IMR-90 (cell line): ENCODE results near the gene CHD6. TPM values are rescaled to one million over a fixed set of nuclear protein-coding genes. Genes with fewer than 3 reads are reported as not detected.

ENCODE experiments used
- ATAC-seq: fragments of 200-7000 bp; cut with Tn5 transposase; 2 replicates; pipeline ENCODE4 v1.9.1; 2020; ENCODE audit warnings: low read depth, mild to moderate bottlenecking, moderate library complexity
- BruUV-seq: library from RNA; stranded (reverse); fragments of 400-500 nt; replicated peaks from 2 replicates; lab custom pipeline; 2021; lab: Mats Ljungman, UMichigan
- CTCF ChIA-PET: fragments of 300-600 bp; formaldehyde crosslinking; extraction: SDS; loops from one replicate; lab custom pipeline; 2021; ENCODE audit warnings: antibody characterized with exemption; lab: Yijun Ruan, JAX
- POLR2A ChIA-PET: fragments of 300-600 bp; sonication (Branson Sonifier 250); formaldehyde crosslinking; loops from one replicate; lab custom pipeline; 2022; ENCODE audit warnings: antibody characterized with exemption; ENCODE audit not compliant: unreplicated experiment; lab: Charles Lee
- DNase-seq: peaks from one replicate; pipeline ENCODE4 v3.0.0; 2013
- H2AFZ ChIP-seq: replicated peaks from 2 replicates; pipeline ENCODE3; 2013; ENCODE audit warnings: low read length, mild to moderate bottlenecking; ENCODE audit not compliant: poor library complexity
- H2AK5ac ChIP-seq: 2 replicates; pipeline ENCODE4 v1.6.1; 2013; ENCODE audit warnings: low read depth, low read length, inconsistent platforms
- H2AK9ac ChIP-seq: replicated peaks from 2 replicates; pipeline ENCODE3; 2013; ENCODE audit warnings: mild to moderate bottlenecking, low read depth, low read length, moderate library complexity; ENCODE audit not compliant: poor library complexity
- H2BK120ac ChIP-seq: 2 replicates; pipeline ENCODE4 v1.6.1; 2013; ENCODE audit warnings: low read depth, low read length, inconsistent platforms
- H2BK15ac ChIP-seq: 3 replicates; pipeline ENCODE4 v1.6.1; 2013; ENCODE audit warnings: low read depth, low read length, inconsistent platforms
- H2BK20ac ChIP-seq: 2 replicates; pipeline ENCODE4 v1.6.1; 2013; ENCODE audit warnings: low read depth, mild to moderate bottlenecking, inconsistent platforms, low read length, moderate library complexity
- H2BK5ac ChIP-seq: 2 replicates; pipeline ENCODE4 v1.6.1; 2013; ENCODE audit warnings: mild to moderate bottlenecking, low read depth, low read length, inconsistent platforms; ENCODE audit not compliant: poor library complexity, severe bottlenecking
- H3K14ac ChIP-seq: replicated peaks from 2 replicates; pipeline ENCODE4 v1.6.1; 2013; ENCODE audit warnings: low read depth, low read length, inconsistent platforms
- H3K18ac ChIP-seq: 2 replicates; pipeline ENCODE4 v1.6.1; 2013; ENCODE audit warnings: low read depth, low read length, control low read depth
- H3K23ac ChIP-seq: 2 replicates; pipeline ENCODE4 v1.6.1; 2013; ENCODE audit warnings: low read depth, low read length, inconsistent platforms
- H3K27ac ChIP-seq: 2 replicates; pipeline ENCODE4 v1.5.1; 2013; ENCODE audit warnings: mild to moderate bottlenecking, control low read depth, low read length; ENCODE audit not compliant: insufficient read depth
- H3K27me3 ChIP-seq: 2 replicates; pipeline ENCODE4 v1.6.1; 2013; ENCODE audit warnings: low read length; ENCODE audit not compliant: control insufficient read depth, insufficient read depth
- H3K36me3 ChIP-seq: 2 replicates; pipeline ENCODE4 v1.6.1; 2013; ENCODE audit warnings: low read length, mixed read lengths; ENCODE audit not compliant: control insufficient read depth, insufficient read depth
- H3K4ac ChIP-seq: 2 replicates; pipeline ENCODE4 v1.6.1; 2013; ENCODE audit warnings: low read depth, low read length, inconsistent platforms
- H3K4me1 ChIP-seq: 2 replicates; pipeline ENCODE4 v1.6.1; 2013; ENCODE audit warnings: low read length, mixed read lengths; ENCODE audit not compliant: control insufficient read depth, insufficient read depth
- H3K4me2 ChIP-seq: 2 replicates; pipeline ENCODE4 v1.6.1; 2013; ENCODE audit warnings: low read depth, mild to moderate bottlenecking, control low read depth, low read length, moderate library complexity
- H3K4me3 ChIP-seq: 2 replicates; pipeline ENCODE4 v1.5.1; 2013; ENCODE audit warnings: low read depth, mild to moderate bottlenecking, control low read depth, low read length, moderate library complexity; ENCODE audit not compliant: insufficient read depth
- H3K56ac ChIP-seq: 2 replicates; pipeline ENCODE4 v1.6.1; 2013; ENCODE audit warnings: low read length, inconsistent platforms; ENCODE audit not compliant: insufficient read depth; ENCODE audit errors: extremely low read depth
- H3K79me1 ChIP-seq, 2 experiments: 2 replicates each; pipeline ENCODE4 v1.6.1; 2013; ENCODE audit warnings: low read length in 2 of 2, inconsistent platforms in 1 of 2, low read depth in 1 of 2
- H3K9ac ChIP-seq: 2 replicates; pipeline ENCODE4 v1.6.1; 2013; ENCODE audit warnings: low read depth, low read length, control low read depth
- H3K9me1 ChIP-seq: 2 replicates; pipeline ENCODE4 v1.6.1; 2013; ENCODE audit warnings: low read length, inconsistent platforms; ENCODE audit not compliant: insufficient read depth
- H3K9me3 ChIP-seq: 2 replicates; pipeline ENCODE4 v1.6.1; 2013; ENCODE audit warnings: low read length; ENCODE audit not compliant: control insufficient read depth, insufficient read depth
- H4K20me1 ChIP-seq: 2 replicates; pipeline ENCODE4 v1.6.1; 2013; ENCODE audit warnings: low read length, inconsistent platforms; ENCODE audit not compliant: insufficient read depth
- H4K5ac ChIP-seq: 2 replicates; pipeline ENCODE4 v1.6.1; 2013; ENCODE audit warnings: mild to moderate bottlenecking, low read depth, low read length, control low read depth
- H4K8ac ChIP-seq, 2 experiments: 2 replicates each; pipeline ENCODE4 v1.6.1; 2013; ENCODE audit warnings: low read depth in 2 of 2, low read length in 2 of 2, control low read depth in 1 of 2, inconsistent platforms in 1 of 2
- H4K91ac ChIP-seq: 2 replicates; pipeline ENCODE4 v1.6.1; 2013; ENCODE audit warnings: low read depth, low read length, inconsistent platforms; ENCODE audit not compliant: insufficient read depth
- MAFK ChIP-seq: IDR thresholded peaks from 2 replicates; pipeline ENCODE4 v1.6.1; 2012; ENCODE audit warnings: low read depth, low read length, improper control_type of control experiment
- RCOR1 ChIP-seq: IDR thresholded peaks from 2 replicates; pipeline ENCODE4 v1.6.1; 2012; ENCODE audit warnings: mild to moderate bottlenecking, low read length, improper control_type of control experiment; ENCODE audit not compliant: insufficient replicate concordance
- WGBS, 2 experiments: methylation state at CpG; one replicate each; pipeline versions ENCODE4 v1.1.5 to v1.1.7; 2013; ENCODE audit warnings: missing lambda C conversion rate in 2 of 2; ENCODE audit not compliant: insufficient read length in 1 of 2; ENCODE audit errors: extremely low coverage in 2 of 2; 5-methylcytosine and 5-hydroxymethylcytosine counted together
- dilution Hi-C: fragments of 300-500 bp; cut with HindIII; formaldehyde crosslinking; loops from one replicate; pipeline ENCODE4 v1.14.3; 2018; ENCODE audit warnings: low sequenced_read_pairs; ENCODE audit not compliant: unreplicated experiment
- in situ Hi-C: fragments of 300-500 bp; cut with MboI; formaldehyde crosslinking; loops from 3 replicates; pipeline ENCODE4 v1.14.3; 2019; ENCODE audit warnings: low sequenced_read_pairs, inconsistent platforms, mixed read lengths
- intact Hi-C: fragments of 100-400 bp; cut with micrococcal nuclease; formaldehyde crosslinking; loops from 2 replicates; pipeline ENCODE4 v1.10.0; 2022
- polyA plus RNA-seq, 3 experiments: library from polyadenylated mRNA; depleted of rRNA; stranded (reverse); fragments of >200 nt; gene quantifications; 2 replicates each; pipeline ENCODE4 v1.2.3, GENCODE V29; 2012; ENCODE audit warnings: low replicate concordance in 1 of 3
- total RNA-seq: library from RNA; depleted of rRNA; stranded (reverse); fragments of >200 nt; gene quantifications from 2 replicates; pipeline ENCODE4 v1.2.3, GENCODE V29; 2012

The CHD6 gene
- total and polyA plus RNA-seq, 2 of the 4 experiments (the other 2 are of a cell fraction): 8.8 to 26.7 TPM

GRCh38 chr20:41480054-41480770, 138.0 kb downstream of the CHD6 start:
- Histone ChIP-seq H3K4ac (peak overlapping the region; percentile 80), H3K14ac (peak overlapping the region; percentile 91), H2AK9ac (no peak overlapping the region), H3K36me3 (peaks cover 8% of the 10 kb centered on the region), H4K91ac (peak overlapping the region; percentile 88), H3K9ac (no peak overlapping the region), H4K20me1 (no peaks in the 10 kb centered on the region), H4K5ac (peak overlapping the region; percentile 91), H3K27me3 (no peaks in the 10 kb centered on the region), H3K27ac (peak overlapping the region; percentile 67), H2BK15ac (peak overlapping the region; percentile 79; the same call in 1 of the 3 replicates), H2AK5ac (0 out of 2 replicates have a peak overlapping the region, but pooled peaks have one; percentile 82), H2BK5ac (peak overlapping the region; percentile 92), H4K8ac (peak overlapping the region in 1 of 2 experiments; percentile 74; a peak in 2 of 4 replicates), H2BK20ac (peak overlapping the region; percentile 69; the same call in 1 of the 2 replicates), H3K18ac (peak overlapping the region; percentile 91), H2BK120ac (peak overlapping the region; percentile 95), H3K56ac (no peak overlapping the region), H3K79me1 (peaks cover 5 to 17% of the 10 kb centered on the region in 2 experiments; a peak in 3 of 4 replicates), H2AFZ (no peak overlapping the region), H3K9me1 (peaks cover 13% of the 10 kb centered on the region), H3K4me1 (peaks cover 16% of the 10 kb centered on the region), H3K4me3 (no peak overlapping the region), H3K23ac (peak overlapping the region; percentile 75; the same call in 1 of the 2 replicates), H3K4me2 (no peak overlapping the region), H3K9me3 (no peaks in the 10 kb centered on the region)
- ChIA-PET POLR2A (no interaction called here), CTCF (interaction anchor here (0.6 kb wide), 1 partner anchor 217 kb away, joined by 3 read pairs; no protein-coding TSS in a partner anchor)
- no peak for TF ChIP-seq MAFK
- no peak for TF ChIP-seq RCOR1
- BruUV-seq: no TSS peak
- intact Hi-C loops (loop anchor here (5.0 to 10.0 kb wide), 2 partner anchors 137 to 215 kb away; partner anchors contain the start of gene CHD6), in situ Hi-C loops (no loop called here), dilution Hi-C loops (no loop called here)
- DNase-seq (no peak), ATAC-seq (no peak)
- no CpG with 5 or more reads among the region's 2 CpGs for WGBS, 2 experiments
